ENCODE data around the gene AFAP1L1.

Gene AFAP1L1

GRCh38 chr5:149271716-149272563 is at the start of gene AFAP1L1:
TSS of gene AFAP1L1 (plus strand) at chr5:149271859. CDS start at chr5:149271969, 110 bp downstream.
- peak; percentile 63 for DNase-seq

GRCh38 chr5:149223081-149223848 is 48.4 kb upstream of the AFAP1L1 start:
- DNase-seq = no peak

DNA sequence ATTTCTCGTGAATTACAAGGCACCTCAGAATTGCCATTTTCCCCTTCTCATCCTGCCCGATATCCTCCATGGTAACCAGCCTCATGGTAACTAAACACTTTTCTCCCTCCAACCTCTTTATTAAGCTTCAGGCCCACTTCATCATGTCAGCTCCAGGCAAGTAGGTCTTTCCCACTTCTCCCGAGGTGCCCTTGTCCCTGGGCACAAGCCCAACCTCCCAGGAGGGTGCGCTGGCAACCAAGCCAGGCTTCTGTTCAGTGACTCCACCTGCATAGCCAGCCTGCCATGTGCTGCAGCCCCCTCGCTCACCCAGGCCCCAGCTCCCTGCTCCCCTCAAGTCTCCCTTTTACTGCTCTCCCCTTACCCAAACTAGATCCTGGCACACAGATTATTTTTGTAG is 47.4 kb upstream of the AFAP1L1 start:
- no peak for DNase-seq

DNA sequence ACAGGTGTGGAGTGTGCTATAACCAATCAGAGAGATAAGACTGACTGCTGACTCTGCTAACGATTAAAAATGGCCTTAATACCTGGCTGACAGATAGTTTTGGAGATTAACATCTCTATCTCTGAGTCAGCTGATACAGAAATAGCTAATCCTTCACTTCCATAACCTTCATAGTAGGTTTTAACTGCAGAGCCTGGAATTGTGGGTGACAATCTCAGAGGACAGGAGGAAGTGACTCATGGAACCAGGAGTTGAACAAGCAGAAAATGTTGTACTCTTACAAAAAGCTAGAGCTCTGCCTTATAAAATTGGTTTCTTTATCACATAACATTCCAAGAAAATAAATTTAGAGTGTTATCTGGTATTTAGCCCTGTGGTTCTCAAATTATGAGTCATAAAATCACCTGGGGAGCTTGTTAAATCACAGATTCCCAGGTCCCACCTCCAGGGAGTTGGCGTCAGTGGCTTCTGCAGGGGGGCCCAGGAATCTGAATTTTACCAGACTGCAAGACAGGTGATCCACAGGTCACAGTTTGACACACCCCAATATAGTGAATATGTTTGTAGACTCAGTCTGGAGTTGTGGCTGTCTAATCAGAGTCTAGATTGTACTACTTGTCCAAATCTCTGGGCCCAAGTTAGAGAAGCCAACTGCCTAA is 44.4 kb upstream of the AFAP1L1 start:
- DNase-seq = no peak

- peak; percentile 46 for DNase-seq
These were observed 42.9 kb upstream of the AFAP1L1 start for GRCh38 chr5:149228618-149229297.

DNA sequence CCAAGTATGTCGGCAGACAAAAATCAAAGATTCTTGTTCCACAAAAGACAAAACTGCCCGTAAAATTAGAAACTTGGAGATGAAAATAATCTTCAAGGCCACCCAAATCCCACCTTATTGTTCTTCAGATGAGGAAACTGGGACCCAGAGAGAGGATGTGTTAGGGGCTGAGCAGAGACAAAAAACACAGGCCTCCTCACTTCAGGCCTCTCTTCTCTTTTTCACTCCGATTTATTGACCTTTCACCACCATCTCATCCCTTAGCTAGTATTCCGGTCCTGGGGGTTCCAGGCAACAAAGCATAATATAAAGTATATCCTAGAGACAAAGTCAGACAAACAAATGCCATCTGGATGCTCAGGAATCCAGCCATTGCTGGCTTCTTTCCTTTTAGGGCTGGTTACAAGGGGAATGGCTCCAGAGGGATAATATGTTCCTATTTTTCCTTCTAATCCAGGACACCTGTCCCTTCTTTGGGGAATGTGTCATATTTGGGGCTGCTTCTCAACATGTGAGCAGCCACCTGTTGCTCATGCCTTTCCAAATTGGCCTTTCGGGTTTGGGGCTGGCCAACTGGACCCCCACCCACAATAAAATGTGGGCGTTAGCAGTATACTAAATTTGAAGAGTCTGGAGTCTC is 42.2 kb upstream of the AFAP1L1 start:
- no peak for DNase-seq

DNA sequence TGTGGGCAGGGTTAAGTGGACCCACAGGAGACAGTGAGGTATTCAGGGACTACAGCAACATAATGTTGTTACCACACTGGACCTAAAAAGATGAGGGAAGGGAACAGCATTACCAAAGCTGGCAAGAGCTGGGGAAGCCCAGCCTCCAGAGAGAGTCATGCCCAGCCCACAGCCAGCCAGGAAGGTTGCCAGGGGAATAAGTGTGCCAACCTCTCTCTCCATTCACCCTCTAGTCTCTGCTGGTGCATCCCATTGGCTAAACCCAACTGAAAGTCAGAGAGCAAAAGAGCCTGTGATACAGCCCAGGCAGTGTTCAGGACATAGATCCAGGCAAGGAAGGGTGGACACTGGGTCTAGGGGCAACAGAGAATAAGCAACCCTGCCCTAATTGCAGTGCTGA is 35.8 kb upstream of the AFAP1L1 start:
- no peak for DNase-seq

DNA sequence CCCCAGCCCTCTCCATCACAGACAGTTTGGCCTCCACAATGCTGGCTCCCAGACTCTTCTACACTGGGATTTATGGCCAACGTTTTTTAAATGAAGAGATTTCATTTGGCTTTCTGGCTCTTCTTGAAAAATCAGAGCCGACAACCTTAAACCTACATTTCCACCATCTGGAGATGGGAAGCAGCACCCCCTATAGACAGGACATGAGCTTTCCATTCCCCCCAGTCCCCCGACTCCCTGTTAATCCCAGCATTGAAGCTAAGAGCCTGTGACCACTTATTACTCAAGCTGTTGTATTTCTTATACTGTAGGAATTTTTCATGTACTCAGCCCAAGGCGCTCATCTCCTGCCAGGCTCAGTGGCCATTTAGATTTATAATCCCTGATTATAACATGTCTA is 34.0 kb upstream of the AFAP1L1 start:
- no peak for DNase-seq

DNA sequence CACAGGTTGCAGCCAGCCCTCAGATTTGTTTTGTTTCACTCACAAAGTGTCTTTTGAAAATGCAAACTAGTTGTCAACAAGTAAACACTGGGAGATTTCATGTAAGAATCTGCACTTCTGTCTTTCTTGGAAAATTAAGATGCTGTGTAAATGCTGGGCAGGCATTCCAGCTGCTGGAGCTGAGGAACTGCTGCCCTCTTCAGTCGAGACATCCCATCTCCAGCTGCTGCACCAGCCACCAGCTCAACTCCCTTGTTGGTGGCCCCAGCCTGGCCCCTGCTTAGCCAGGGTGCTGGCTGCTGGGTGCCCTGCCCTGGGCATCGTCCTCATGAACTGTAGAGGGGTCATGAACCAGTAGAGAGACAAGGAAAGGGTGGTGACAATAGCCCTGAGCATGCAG is 33.1 kb upstream of the AFAP1L1 start:
- DNase-seq = no peak

DNA sequence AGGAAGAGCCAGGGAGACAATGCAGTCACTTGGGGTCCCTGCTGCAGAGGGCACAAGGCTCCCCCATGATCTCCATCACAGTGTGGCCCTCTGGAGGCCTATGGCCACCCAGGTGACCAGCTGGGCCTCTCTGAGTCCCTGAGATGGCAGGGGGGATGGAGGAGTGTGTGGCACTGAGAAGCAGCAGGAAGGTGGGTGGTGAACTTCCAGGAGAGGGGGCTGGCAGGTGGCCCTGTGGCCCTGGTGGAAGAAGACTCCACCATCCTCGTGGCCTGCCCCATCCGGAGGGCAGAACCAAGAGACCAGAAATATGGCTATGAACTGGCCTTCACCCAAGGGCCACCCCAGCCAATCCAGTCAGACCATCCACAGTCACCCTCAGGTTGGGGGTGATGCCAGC is 31.7 kb upstream of the AFAP1L1 start:
- no peak for DNase-seq

GRCh38 chr5:149240354-149240998 is 31.2 kb upstream of the AFAP1L1 start:
- DNase-seq = no peak

GRCh38 chr5:149242339-149242738 is 29.3 kb upstream of the AFAP1L1 start:
- DNase-seq = no peak

- DNase-seq = no peak
These were observed 24.8 kb upstream of the AFAP1L1 start for GRCh38 chr5:149246906-149247305.

DNA sequence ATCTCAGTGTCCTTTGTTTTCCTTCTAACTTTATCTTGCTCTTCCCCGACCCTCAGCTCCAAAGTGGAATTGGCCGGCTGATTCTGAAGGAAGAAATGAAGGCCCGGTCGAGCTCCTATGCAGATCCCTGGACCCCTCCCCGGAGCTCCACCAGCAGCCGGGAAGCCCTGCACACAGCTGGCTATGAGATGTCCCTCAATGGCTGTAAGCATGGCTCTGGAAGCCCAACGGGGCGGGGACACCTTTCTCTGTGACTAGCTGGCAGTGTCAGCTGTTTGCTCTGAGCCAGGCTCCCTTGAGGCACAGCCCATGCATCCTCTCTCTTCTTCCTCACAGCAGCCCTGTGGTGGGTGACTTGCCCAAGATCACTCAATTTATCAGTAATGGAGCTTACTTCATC is 23.9 kb upstream of the AFAP1L1 start:
- no peak for DNase-seq

- no peak for DNase-seq
These were observed 20.1 kb upstream of the AFAP1L1 start for GRCh38 chr5:149251546-149251945.

DNA sequence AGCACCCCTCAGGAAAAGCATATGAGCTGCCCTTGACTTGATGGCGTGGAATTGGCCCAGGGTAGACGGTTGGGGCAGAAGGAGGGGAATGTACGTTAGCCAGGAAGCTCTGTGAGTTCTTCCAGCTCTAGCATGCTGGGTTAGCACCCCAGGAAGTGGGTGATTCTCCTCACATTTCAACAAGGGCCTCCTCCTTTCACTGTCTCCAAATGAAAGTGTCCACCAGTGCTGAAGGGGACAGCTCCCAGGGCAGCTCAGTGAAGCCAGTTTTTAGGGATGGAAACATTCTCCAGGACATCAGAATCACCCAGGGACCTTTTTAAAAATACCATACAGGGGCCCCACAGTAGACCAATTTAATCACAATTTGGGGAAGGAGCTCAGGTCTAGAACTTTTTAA is 17.2 kb upstream of the AFAP1L1 start:
- DNase-seq = no peak

DNA sequence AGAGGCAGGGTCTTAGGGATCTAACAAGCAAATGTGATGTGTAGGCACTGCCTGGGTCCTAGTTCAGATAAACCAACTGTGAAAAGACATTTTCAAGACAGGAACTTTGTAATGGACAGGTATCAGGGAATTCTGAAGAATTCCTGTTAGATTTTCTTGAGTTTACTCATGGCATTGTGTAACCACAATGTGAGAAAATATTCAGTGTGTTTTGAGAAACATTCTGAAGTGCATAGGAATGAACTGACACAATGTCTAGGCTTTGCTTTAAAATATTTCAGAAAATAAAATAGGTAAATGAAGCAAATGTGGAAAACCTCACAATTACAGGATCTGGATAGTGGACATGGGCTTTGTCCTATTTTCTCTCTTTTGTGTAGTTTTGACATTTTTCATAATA is 15.2 kb upstream of the AFAP1L1 start:
- DNase-seq = no peak

DNA sequence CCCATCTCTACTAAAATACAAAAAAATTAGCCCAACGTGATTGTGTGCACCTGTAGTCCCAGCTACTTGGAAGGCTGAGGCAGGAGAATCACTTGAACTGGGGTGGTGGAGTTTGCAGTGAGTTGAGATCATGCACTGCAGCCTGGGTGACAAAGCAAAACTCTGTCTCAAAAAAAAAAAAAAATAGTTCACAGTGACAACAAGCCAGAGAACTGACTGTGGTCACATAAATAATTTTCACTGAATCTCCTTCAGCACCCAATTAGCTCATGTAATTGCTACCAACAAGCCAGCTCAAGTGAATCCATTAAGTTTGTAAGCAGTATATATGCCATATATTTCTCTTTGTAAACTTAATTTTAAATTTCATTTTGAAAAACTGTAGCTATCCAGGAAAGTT is 14.5 kb upstream of the AFAP1L1 start:
- no peak for DNase-seq

DNA sequence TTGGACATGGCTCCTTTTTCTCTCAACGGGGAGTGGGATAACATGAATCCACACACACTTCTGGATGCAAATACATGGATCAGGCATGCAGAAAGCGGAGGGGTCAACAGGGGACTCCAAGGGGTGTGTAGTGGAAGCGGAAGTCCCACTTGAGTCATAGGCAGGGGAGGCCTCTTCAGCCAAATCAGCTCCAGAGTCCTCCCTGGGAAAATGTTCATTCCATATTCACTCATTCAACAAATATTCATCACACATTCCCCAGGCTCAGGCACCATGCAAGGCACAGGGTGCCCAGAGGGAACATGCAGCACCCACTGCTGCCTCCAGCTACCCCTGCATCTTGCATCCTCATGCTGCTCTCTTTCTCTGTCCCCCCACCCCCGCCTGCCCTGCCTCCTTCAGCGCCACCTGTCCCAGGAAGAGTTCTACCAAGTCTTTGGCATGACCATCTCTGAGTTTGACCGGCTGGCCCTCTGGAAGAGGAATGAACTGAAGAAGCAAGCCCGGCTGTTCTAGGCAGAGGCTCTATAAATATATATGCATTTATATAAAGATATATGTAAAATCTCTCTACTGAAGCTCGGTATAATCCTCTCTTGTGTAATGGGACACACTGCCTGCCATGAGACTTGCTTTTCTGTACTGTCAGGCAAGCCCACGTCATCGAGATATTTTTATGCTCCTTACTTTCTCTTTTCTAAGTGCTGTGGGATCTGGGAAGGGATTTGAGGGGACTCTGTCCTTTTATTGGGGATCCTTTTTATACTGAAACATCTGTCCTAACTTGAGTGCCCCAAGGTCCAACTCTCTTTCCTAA is 13.6 kb upstream of the AFAP1L1 start:
- peak; percentile 75 for DNase-seq

GRCh38 chr5:149260761-149261160 is 10.9 kb upstream of the AFAP1L1 start:
- DNase-seq = no peak

GRCh38 chr5:149261246-149261645 is 10.4 kb upstream of the AFAP1L1 start:
- no peak for DNase-seq
